GM12878 (cell line): ENCODE measurements around the gene SPATS2L. TPM values are rescaled to one million over a fixed set of nuclear protein-coding genes. Genes with fewer than 3 reads are reported as not detected.

Experiments used
- ATAC-seq: fragments of 200-7000 bp; cut with Tn5 transposase; 3 replicates; pipeline ENCODE4 v1.9.1; 2020; ENCODE audit warnings: mild to moderate bottlenecking, moderate library complexity
- BruUV-seq: library from RNA; stranded (reverse); fragments of 400-500 nt; replicated peaks from 2 replicates; lab custom pipeline; 2021; lab: Mats Ljungman, UMichigan
- CTCF ChIA-PET: fragments of 300-600 bp; sonication (Branson Sonifier 250); formaldehyde crosslinking; extraction: SDS; loops from one replicate; lab custom pipeline; 2021; ENCODE audit warnings: inconsistent platforms; lab: Yijun Ruan, JAX
- POLR2A ChIA-PET: fragments of 350-600 bp; formaldehyde crosslinking; extraction: SDS; loops from one replicate; lab custom pipeline; 2021; ENCODE audit warnings: inconsistent platforms; lab: Charles Lee
- RAD21 ChIA-PET: fragments of 300-600 bp; sonication (Branson Sonifier 250); formaldehyde crosslinking; loops from one replicate; lab custom pipeline; 2023; ENCODE audit warnings: antibody characterized with exemption; ENCODE audit not compliant: unreplicated experiment; lab: Charles Lee
- SMC1A ChIA-PET: fragments of 300-600 bp; sonication (Branson Sonifier 250); formaldehyde crosslinking; loops from one replicate; lab custom pipeline; 2023; ENCODE audit not compliant: unreplicated experiment, uncharacterized antibody; lab: Charles Lee
- DNase-seq: peaks from one replicate; pipeline ENCODE4 v3.0.0-alpha.2; 2011; ENCODE audit warnings: low read depth, low spot score
- FAIRE-seq: peaks from 3 replicates; lab custom pipeline; 2011; peaks lifted over from hg19 to GRCh38; lab: Jason Lieb, UNC
- H2AFZ ChIP-seq: 2 replicates; pipeline ENCODE4 v1.6.0; 2011; ENCODE audit warnings: low read depth, low read length, control low read depth; ENCODE audit not compliant: control insufficient read depth
- H3K27ac ChIP-seq: 2 replicates; pipeline ENCODE4 v1.5.1; 2011; ENCODE audit warnings: control low read depth; ENCODE audit not compliant: control insufficient read depth, insufficient read depth
- H3K27me3 ChIP-seq, 2 experiments: replicated peaks in 1 of 2; 2 replicates each; pipeline versions ENCODE4 v1.6.0 to v1.6.1; 2011; ENCODE audit warnings: low read length in 1 of 2; ENCODE audit not compliant: control insufficient read depth in 2 of 2, insufficient read depth in 2 of 2
- H3K36me3 ChIP-seq, 2 experiments: 2 replicates each; pipeline ENCODE4 v1.5.1; 2011; ENCODE audit warnings: low read length in 1 of 2; ENCODE audit not compliant: control insufficient read depth in 2 of 2, insufficient read depth in 2 of 2
- H3K4me1 ChIP-seq: 2 replicates; pipeline ENCODE4 v1.6.1; 2011; ENCODE audit warnings: mild to moderate bottlenecking, low read length, moderate library complexity, mixed read lengths; ENCODE audit not compliant: control insufficient read depth, insufficient read depth
- H3K4me2 ChIP-seq: 2 replicates; pipeline ENCODE4 v1.6.0; 2011; ENCODE audit warnings: control low read depth; ENCODE audit not compliant: control insufficient read depth, insufficient read depth
- H3K4me3 ChIP-seq: fragments of 200-600 bp; sonication (generic); 2 replicates; pipeline ENCODE4 v1.5.1; 2016
- H3K79me2 ChIP-seq: 2 replicates; pipeline ENCODE4 v1.6.0; 2011; ENCODE audit warnings: low read length; ENCODE audit not compliant: control insufficient read depth, insufficient read depth
- H3K9ac ChIP-seq: 2 replicates; pipeline ENCODE4 v1.8.0; 2011; ENCODE audit warnings: low read length, control low read depth, mixed read lengths; ENCODE audit not compliant: control insufficient read depth, insufficient read depth
- H3K9me3 ChIP-seq: replicated peaks from 3 replicates; pipeline ENCODE4 v1.5.1; 2011; ENCODE audit warnings: mild to moderate bottlenecking, low read length; ENCODE audit not compliant: control insufficient read depth, insufficient read depth
- H4K20me1 ChIP-seq: 2 replicates; pipeline ENCODE4 v1.6.0; 2011; ENCODE audit not compliant: control insufficient read depth, insufficient read depth
- BCL11A ChIP-seq: IDR thresholded peaks from 2 replicates; pipeline ENCODE4 v1.6.1; 2011; ENCODE audit warnings: low read depth, low read length
- BHLHE40 ChIP-seq, 2 experiments: fragments of 450-650 bp in 1 of 2; IDR thresholded peaks; 2 replicates each; pipeline ENCODE4 v1.6.1; 2011 to 2017; ENCODE audit warnings: low read depth in 2 of 2, borderline replicate concordance in 1 of 2, improper control_type of control experiment in 1 of 2, low read length in 1 of 2, mild to moderate bottlenecking in 1 of 2
- CBX5 ChIP-seq: sonication (generic); IDR thresholded peaks from 2 replicates; pipeline ENCODE4 v1.6.1; 2016; ENCODE audit warnings: low read depth, moderate library complexity, mild to moderate bottlenecking, inconsistent platforms
- CUX1 ChIP-seq: IDR thresholded peaks from 2 replicates; pipeline ENCODE4 v1.6.1; 2012; ENCODE audit warnings: improper control_type of control experiment, low read depth, low read length; ENCODE audit not compliant: insufficient replicate concordance
- EED ChIP-seq: sonication (generic); IDR thresholded peaks from 2 replicates; pipeline ENCODE4 v1.6.1; 2016; ENCODE audit warnings: antibody characterized with exemption, low read depth
- HCFC1 ChIP-seq: fragments of 150-350 bp; IDR thresholded peaks from 2 replicates; pipeline ENCODE4 v1.6.1; 2014; ENCODE audit warnings: low read length
- IKZF2 ChIP-seq, 2 experiments: fragments of 450-650 bp; IDR thresholded peaks; 2 replicates each; pipeline ENCODE4 v1.6.1; 2017; ENCODE audit warnings: mild to moderate bottlenecking in 2 of 2, moderate library complexity in 2 of 2
- MTA2 ChIP-seq: fragments of 450-650 bp; IDR thresholded peaks from 2 replicates; pipeline ENCODE4 v1.6.1; 2016; ENCODE audit warnings: low read depth, mild to moderate bottlenecking, moderate library complexity
- RUNX3 ChIP-seq: IDR thresholded peaks from 2 replicates; pipeline ENCODE4 v1.6.1; 2012; ENCODE audit warnings: low read length, inconsistent platforms
- SIX5 ChIP-seq: IDR thresholded peaks from 2 replicates; pipeline ENCODE4 v1.6.1; 2011; ENCODE audit warnings: mild to moderate bottlenecking, low read depth, low read length, moderate library complexity; ENCODE audit not compliant: severe bottlenecking
- SPI1 ChIP-seq: IDR thresholded peaks from 2 replicates; pipeline ENCODE4 v1.6.1; 2011; ENCODE audit warnings: low read depth, mild to moderate bottlenecking, low read length, moderate library complexity, borderline replicate concordance; ENCODE audit not compliant: insufficient read depth
- TAF1 ChIP-seq: IDR thresholded peaks from 2 replicates; pipeline ENCODE4 v1.6.1; 2011; ENCODE audit warnings: mild to moderate bottlenecking, low read depth, low read length, borderline replicate concordance
- ZNF384 ChIP-seq: IDR thresholded peaks from 2 replicates; pipeline ENCODE4 v1.6.1; 2012; ENCODE audit warnings: low read depth, mild to moderate bottlenecking, low read length, improper control_type of control experiment, borderline replicate concordance
- ZZZ3 ChIP-seq: IDR thresholded peaks from 2 replicates; pipeline ENCODE4 v1.6.1; 2011; ENCODE audit warnings: low read depth; ENCODE audit not compliant: control insufficient read depth, insufficient read length
- WGBS: methylation state at CpG from one replicate; pipeline ENCODE4 v1.1.6; 2016; ENCODE audit warnings: low lambda C conversion rate; ENCODE audit not compliant: insufficient replicate concordance, insufficient coverage; ENCODE audit errors: missing lambda C conversion rate; 5-methylcytosine and 5-hydroxymethylcytosine counted together
- in situ Hi-C: fragments of 300-500 bp; cut with MboI; formaldehyde crosslinking; loops from 9 replicates; pipeline ENCODE4 v1.14.3; 2018; ENCODE audit warnings: mixed read lengths
- intact Hi-C: fragments of 100-400 bp; cut with micrococcal nuclease; formaldehyde crosslinking; loops from one replicate; pipeline ENCODE4 v1.14.2; 2022; ENCODE audit not compliant: unreplicated experiment
- polyA plus RNA-seq, 11 experiments: library from polyadenylated mRNA; depleted of rRNA in 4 of 11; unstranded in 6 of 11; stranded (reverse) in 5 of 11; fragments of >200 nt; fragmentation: Nextera tagmentation in 4 of 11; fragmentation: Illumina TruSeq in 1 of 11; extraction: Ambion mirVana in 4 of 11; extraction: Trizol in 1 of 11; gene quantifications; 1 replicate in 1 of 11; 2 replicates in 10 of 11; pipeline versions ENCODE4 v1.2.1 to v1.2.3, GENCODE V29; 2011 to 2016; ENCODE audit warnings: inconsistent platforms in 2 of 11, missing spikeins in 2 of 11, low read depth in 1 of 11
- total RNA-seq, 4 experiments: library from RNA; depleted of rRNA in 3 of 4; stranded (reverse); fragments of >200 nt in 3 of 4; fragmentation: Illumina TruSeq in 1 of 4; extraction: Trizol in 1 of 4; gene quantifications; 2 replicates each; pipeline versions ENCODE4 v1.2.1 to v1.2.3, GENCODE V29; 2013 to 2021

The SPATS2L gene
- total and polyA plus RNA-seq, 10 of the 15 experiments (the other 5 are each of a cell fraction or from before 2014, with no cell fraction given): 5.2 to 30.0 (median 20.1) TPM

GRCh38 chr2:200471928-200472645 lies 165.6 kb downstream of the SPATS2L start:
- ChIA-PET RAD21 (interaction anchor here (0.8 to 5.5 kb wide), 13 partner anchors 10 to 517 kb away, joined by 3 to 91 read pairs (median 7); partner anchors contain the start of genes SPATS2L and TYW5), CTCF (interaction anchor here (0.6 to 4.9 kb wide), 21 partner anchors 10 to 767 kb away, joined by 3 to 147 read pairs (median 5); partner anchors contain the start of gene SPATS2L), SMC1A (interaction anchor here (0.8 to 5.3 kb wide), 15 partner anchors 11 to 493 kb away, joined by 3 to 74 read pairs (median 5); partner anchors contain the start of gene SPATS2L), POLR2A (interaction anchor here (0.8 to 1.4 kb wide), 6 partner anchors 10 to 518 kb away, joined by 3 to 7 read pairs (median 3); no protein-coding TSS in a partner anchor)
- peak; percentile 71 for ATAC-seq
- no peak overlapping the region for H3K4me3 ChIP-seq
- H3K27me3 ChIP-seq: no peaks in the 10 kb centered on the region
- in situ Hi-C loops (loop anchor here (5.0 kb wide), 1 partner anchor 495 kb away; no protein-coding TSS in a partner anchor), intact Hi-C loops (loop anchor here (1.0 to 2.0 kb wide), 3 partner anchors 17 to 492 kb away; partner anchors contain the start of gene SPATS2L)
- H2AFZ ChIP-seq: no peak overlapping the region
- H3K4me2 ChIP-seq: peak overlapping the region; percentile 77
- H3K79me2 ChIP-seq: no peaks in the 10 kb centered on the region
- peaks cover 30% of the 10 kb centered on the region for H3K4me1 ChIP-seq
- DNase-seq: no peak
- TF ChIP-seq CBX5: no peak
- TF ChIP-seq RUNX3: peak; percentile 50
- TF ChIP-seq BHLHE40 (IDR thresholded peaks at IDR 0.05; ENCODE audit: borderline replicate concordance in 1 of 2, low read depth in 2 of 2, low read length in 1 of 2): no peak
- no peak for TF ChIP-seq ZNF384
- TF ChIP-seq MTA2: no peak
- no peak for TF ChIP-seq TAF1
- TF ChIP-seq SIX5: no peak
- TF ChIP-seq SPI1: peak; percentile 83
- TF ChIP-seq HCFC1: no peak
- TF ChIP-seq ZZZ3: no peak
- TF ChIP-seq EED: peak; percentile 39; the same call in 1 of the 2 replicates
- peak; percentile 39; the same call in 1 of the 2 replicates for TF ChIP-seq BCL11A
- TF ChIP-seq IKZF2 (IDR thresholded peaks at IDR 0.05): peak in 1 of 2 experiments; percentile 29; a peak in 1 of 4 replicates
- TF ChIP-seq CUX1: no peak
- no peaks in the 10 kb centered on the region for H3K9me3 ChIP-seq
- H3K27ac ChIP-seq: peak overlapping the region; percentile 61
- peak; percentile 18 for FAIRE-seq
- H3K9ac ChIP-seq: no peak overlapping the region; the same call in 1 of the 2 replicates
- BruUV-seq: no TSS peak
- H3K36me3 ChIP-seq: peaks cover 0 to 4% of the 10 kb centered on the region in 2 experiments; a peak in 3 of 4 replicates
- 55% methylated on average over 8 of the region's 8 CpGs for WGBS
- H4K20me1 ChIP-seq: no peaks in the 10 kb centered on the region
